ENCODE measurements around the gene NEK1.
"Not testable (repeated sequence)": the region's sequence is repeated elsewhere in the genome, so short reads cannot be mapped to it uniquely, and the experiment has no call there.

DNA sequence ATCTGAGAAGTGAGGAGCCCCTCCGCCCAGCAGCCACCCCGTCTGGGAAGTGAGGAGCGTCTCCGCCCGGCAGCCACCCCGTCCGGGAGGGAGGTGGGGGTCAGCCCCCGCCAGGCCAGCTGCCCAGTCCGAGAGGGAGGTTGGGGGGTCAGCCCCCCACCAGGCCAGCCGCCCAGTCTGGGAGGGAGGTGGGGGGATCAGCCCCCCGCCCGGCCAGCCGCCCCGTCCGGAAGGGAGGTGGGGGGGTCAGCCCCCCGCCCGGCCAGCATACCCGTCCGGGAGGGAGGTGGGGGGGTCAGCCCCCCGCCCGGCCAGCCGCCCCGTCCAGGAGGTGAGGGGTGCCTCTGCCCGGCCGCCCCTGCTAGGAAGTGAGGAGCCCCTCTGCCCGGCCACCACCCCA lies 42.1 kb downstream of the NEK1 start:
- not testable (repeated sequence) for TF ChIP-seq POLR2A (IDR thresholded peaks at IDR 0.05; ENCODE audit: low read depth, low read length); POLR2AphosphoS5 (IDR thresholded peaks at IDR 0.05; ENCODE audit: low read depth, low read length); TAF1 (IDR thresholded peaks at IDR 0.05; ENCODE audit: borderline replicate concordance, low read depth, low read length)
